HepG2 (cell line): ENCODE results near the gene PCP4L1. TPM values are rescaled to one million over a fixed set of nuclear protein-coding genes. Genes with fewer than 3 reads are reported as not detected.

Source experiments
- ATAC-seq: fragments of 200-7000 bp; cut with Tn5 transposase; 3 replicates; pipeline ENCODE4 v1.9.1; 2020; ENCODE audit warnings: mild to moderate bottlenecking, moderate library complexity
- BruUV-seq: library from RNA; stranded (reverse); fragments of 400-500 nt; replicated peaks from 2 replicates; lab custom pipeline; 2021; lab: Mats Ljungman, UMichigan
- CTCF ChIA-PET: fragments of 300-600 bp; formaldehyde crosslinking; extraction: SDS; loops from one replicate; lab custom pipeline; 2021; ENCODE audit warnings: low total read pairs, inconsistent platforms, low intra/inter-chr PET ratio; lab: Yijun Ruan, JAX
- POLR2A ChIA-PET: fragments of 350-600 bp; sonication (Branson Sonifier 250); formaldehyde crosslinking; loops from one replicate; lab custom pipeline; 2020; ENCODE audit warnings: antibody characterized with exemption, inconsistent platforms; lab: Yijun Ruan, JAX
- DNase-seq: peaks from one replicate; pipeline ENCODE4 v3.0.0-alpha.2; 2015; ENCODE audit warnings: low spot score
- FAIRE-seq: peaks from 3 replicates; lab custom pipeline; 2011; peaks lifted over from hg19 to GRCh38; lab: Jason Lieb, UNC
- H2AFZ ChIP-seq: one replicate; pipeline ENCODE4 v1.6.1; 2011; ENCODE audit warnings: low read length, inconsistent platforms
- H3K27ac ChIP-seq: fragments of 300-600 bp; 3 replicates; pipeline ENCODE4 v1.8.0; 2011; ENCODE audit warnings: mixed run types, mild to moderate bottlenecking, mixed read lengths, low read length, inconsistent platforms; ENCODE audit not compliant: insufficient read depth; ENCODE audit errors: extremely low read length
- H3K27me3 ChIP-seq, 2 experiments: fragments of 200-600 bp in 1 of 2; 2 replicates in 1 of 2; 3 replicates in 1 of 2; pipeline versions ENCODE4 v1.6.0 to v1.8.0; 2011; ENCODE audit warnings: low read length in 2 of 2, mild to moderate bottlenecking in 2 of 2, moderate library complexity in 2 of 2, inconsistent platforms in 1 of 2; ENCODE audit not compliant: insufficient read depth in 2 of 2, control insufficient read depth in 1 of 2
- H3K36me3 ChIP-seq, 2 experiments: fragments of 200-600 bp in 1 of 2; replicated peaks in 1 of 2; 2 replicates in 1 of 2; 3 replicates in 1 of 2; pipeline versions ENCODE4 v1.5.1 to v1.8.0; 2011; ENCODE audit warnings: low read length in 2 of 2, inconsistent platforms in 1 of 2; ENCODE audit not compliant: insufficient read depth in 2 of 2, control insufficient read depth in 1 of 2
- H3K4me1 ChIP-seq: 2 replicates; pipeline ENCODE4 v1.5.1; 2012; ENCODE audit warnings: low read length, inconsistent platforms; ENCODE audit not compliant: insufficient read depth
- H3K4me2 ChIP-seq: 2 replicates; pipeline ENCODE4 v1.6.0; 2011; ENCODE audit warnings: low read depth, low read length, inconsistent platforms
- H3K4me3 ChIP-seq, 3 experiments: fragments of 200-600 bp in 1 of 3; sonication (generic), shearing (Covaris generic) in 1 of 3; replicated peaks in 1 of 3; 2 replicates each; pipeline ENCODE4 v1.5.1; 2011 to 2016; ENCODE audit warnings: low read length in 3 of 3, inconsistent platforms in 2 of 3, low read depth in 2 of 3, mild to moderate bottlenecking in 2 of 3, control low read depth in 1 of 3, mixed read lengths in 1 of 3; ENCODE audit not compliant: insufficient read depth in 1 of 3
- H3K79me2 ChIP-seq: one replicate; pipeline ENCODE4 v1.6.1; 2011; ENCODE audit warnings: low read length, inconsistent platforms; ENCODE audit not compliant: insufficient read depth
- H3K9ac ChIP-seq: 2 replicates; pipeline ENCODE4 v1.6.0; 2011; ENCODE audit warnings: mild to moderate bottlenecking, low read depth, low read length, inconsistent platforms; ENCODE audit not compliant: insufficient read depth
- H3K9me3 ChIP-seq: 2 replicates; pipeline ENCODE4 v1.5.1; 2012; ENCODE audit warnings: mild to moderate bottlenecking, low read length
- H4K20me1 ChIP-seq: 2 replicates; pipeline ENCODE4 v1.6.0; 2011; ENCODE audit warnings: inconsistent platforms, mild to moderate bottlenecking, low read length, moderate library complexity; ENCODE audit not compliant: insufficient read depth
- ARID4A ChIP-seq: sonication (generic); formaldehyde crosslinking; IDR thresholded peaks from 2 replicates; pipeline ENCODE4 v1.5.0; 2020; ENCODE audit warnings: mild to moderate bottlenecking, missing genetic modification reagents, borderline replicate concordance
- ELF3 ChIP-seq: IDR thresholded peaks from 2 replicates; pipeline ENCODE4 v1.6.1; 2016; ENCODE audit warnings: missing genetic modification reagents, missing compliant biosample characterization
- ERF ChIP-seq: IDR thresholded peaks from 2 replicates; pipeline ENCODE4 v1.6.1; 2018; ENCODE audit warnings: missing biosample characterization, missing genetic modification reagents
- FOXK2 ChIP-seq: fragments of 450-650 bp; IDR thresholded peaks from 2 replicates; pipeline ENCODE4 v1.6.1; 2016
- GABPB1 ChIP-seq: IDR thresholded peaks from 2 replicates; pipeline ENCODE4 v1.6.1; 2016; ENCODE audit warnings: mild to moderate bottlenecking, missing genetic modification reagents, moderate library complexity, missing compliant biosample characterization
- JDP2 ChIP-seq: sonication (generic); formaldehyde crosslinking; IDR thresholded peaks from 2 replicates; pipeline ENCODE4 v1.8.1; 2022; ENCODE audit warnings: missing genetic modification reagents, borderline replicate concordance
- MEIS1 ChIP-seq: sonication (generic); formaldehyde crosslinking; IDR thresholded peaks from 2 replicates; pipeline ENCODE4 v1.9.0; 2021; ENCODE audit warnings: mild to moderate bottlenecking, missing genetic modification reagents, moderate library complexity, borderline replicate concordance
- PLSCR1 ChIP-seq: sonication (generic); formaldehyde crosslinking; IDR thresholded peaks from 2 replicates; pipeline ENCODE4 v1.5.0; 2020; ENCODE audit warnings: missing genetic modification reagents, mild to moderate bottlenecking, borderline replicate concordance
- SKIL ChIP-seq: sonication (generic); formaldehyde crosslinking; IDR thresholded peaks from 2 replicates; pipeline ENCODE4 v1.8.0; 2022; ENCODE audit warnings: missing genetic modification reagents, mild to moderate bottlenecking, moderate library complexity, borderline replicate concordance
- TARDBP ChIP-seq: sonication (generic); formaldehyde crosslinking; IDR thresholded peaks from 2 replicates; pipeline ENCODE4 v1.8.0; 2022; ENCODE audit warnings: mild to moderate bottlenecking, missing genetic modification reagents
- ZNF589 ChIP-seq: sonication (generic); formaldehyde crosslinking; conservative IDR thresholded peaks from 2 replicates; pipeline ENCODE4 v1.8.0; 2022; ENCODE audit warnings: mild to moderate bottlenecking, moderate library complexity, missing genetic modification reagents
- WGBS: methylation state at CpG from one replicate; pipeline ENCODE4 v1.1.6; 2017; ENCODE audit warnings: low lambda C conversion rate; 5-methylcytosine and 5-hydroxymethylcytosine counted together
- in situ Hi-C: cut with HindIII; loops from 2 replicates; pipeline ENCODE4 v1.10.0; 2017; ENCODE audit warnings: low pct_unique_long_range_greater_than_20kb; ENCODE audit not compliant: extremely low pct_ligation_motif_present
- intact Hi-C: fragments of 100-400 bp; cut with micrococcal nuclease; formaldehyde crosslinking; loops from one replicate; pipeline ENCODE4 v1.10.0; 2022; ENCODE audit not compliant: unreplicated experiment
- polyA plus RNA-seq, 8 experiments: library from polyadenylated mRNA; depleted of rRNA in 3 of 8; stranded (reverse) in 7 of 8; unstranded in 1 of 8; fragments of >200 nt; fragmentation: Illumina TruSeq in 4 of 8; extraction: Trizol in 4 of 8; gene quantifications; 2 replicates each; pipeline versions ENCODE4 v1.2.1 to v1.2.3, GENCODE V29; 2011 to 2016; ENCODE audit warnings: low read depth in 4 of 8, missing spikeins in 1 of 8, mixed read lengths in 1 of 8; ENCODE audit not compliant: insufficient read depth in 1 of 8
- total RNA-seq, 5 experiments: library from RNA; depleted of rRNA; stranded (reverse); fragments of >200 nt; fragmentation: Illumina TruSeq; extraction: Trizol; gene quantifications; 2 replicates each; pipeline ENCODE4 v1.2.3, GENCODE V29; 2016; ENCODE audit warnings: low read depth in 1 of 5

The PCP4L1 gene
- total and polyA plus RNA-seq, 2 of the 13 experiments (the other 11 are each of a cell fraction or from before 2014, with no cell fraction given): 0.28 TPM; not detected in 1

- H3K4me3 ChIP-seq: peak overlapping the region; percentile 26 to 63 (median 29); a peak in 5 of 6 replicates
- H3K9me3 ChIP-seq: no peaks in the 10 kb centered on the region
- ChIA-PET CTCF (no interaction called here), POLR2A (interaction anchor here (0.8 to 12.5 kb wide), 11 partner anchors 9 to 194 kb away, joined by 3 to 357 read pairs (median 9); partner anchors contain the start of genes ADAMTS4, NDUFS2 and SDHC)
- peaks cover 1 to 25% of the 10 kb centered on the region in 2 experiments; a peak in 3 of 5 replicates for H3K36me3 ChIP-seq
- 8% methylated on average over 6 of the region's 8 CpGs for WGBS
- peak overlapping the region; percentile 87 for H3K4me2 ChIP-seq
- H3K9ac ChIP-seq: peak overlapping the region; percentile 67
- intact Hi-C loops (no loop called here), in situ Hi-C loops (no loop called here)
- ATAC-seq (peak; percentile 48), FAIRE-seq (peak; percentile 86), DNase-seq (peak; percentile 88)
- no TSS peak for BruUV-seq
- H3K4me1 ChIP-seq: peaks cover 65% of the 10 kb centered on the region
- peak overlapping the region; percentile 99 for H3K27ac ChIP-seq
- peaks cover 11% of the 10 kb centered on the region for H4K20me1 ChIP-seq
- no peaks in the 10 kb centered on the region; a peak in 1 of 5 replicates for H3K27me3 ChIP-seq
- H3K79me2 ChIP-seq: peaks cover 19% of the 10 kb centered on the region
- no peak overlapping the region for H2AFZ ChIP-seq
- peak; percentile 18; the same call in 1 of the 2 replicates for TF ChIP-seq FOXK2
- TF ChIP-seq SKIL (CRISPR knock-in tag): peak; percentile 59; the same call in 1 of the 2 replicates
- peak; percentile 12; the same call in 1 of the 2 replicates for TF ChIP-seq ZNF589 (CRISPR knock-in tag)
- TF ChIP-seq TARDBP (CRISPR knock-in tag): no peak
- peak; percentile 73 for TF ChIP-seq ERF (CRISPR knock-in tag)
- peak; percentile 14; the same call in 1 of the 2 replicates for TF ChIP-seq JDP2 (CRISPR knock-in tag)
- peak; percentile 55 for TF ChIP-seq GABPB1 (CRISPR knock-in tag)
- peak; percentile 53; the same call in 1 of the 2 replicates for TF ChIP-seq ARID4A
- TF ChIP-seq PLSCR1 (CRISPR knock-in tag): no peak
- no peak; the same call in 1 of the 2 replicates for TF ChIP-seq MEIS1 (CRISPR knock-in tag)
- peak; percentile 68; the same call in 1 of the 2 replicates for TF ChIP-seq ELF3 (CRISPR knock-in tag)
Observed at GRCh38 chr1:161218301-161219077, 40.1 kb upstream of the PCP4L1 start.
